ENCODE measurements around the gene FAM149B1.
"Not testable (repeated sequence)": the region's sequence is repeated elsewhere in the genome, so short reads cannot be mapped to it uniquely, and the experiment has no call there.

The FAM149B1 gene

GRCh38 chr10:73232887-73233286 lies 65.0 kb downstream of the FAM149B1 start:
- DNase-seq (ENCODE audit: low read depth, low spot score) = peak; percentile 23

GRCh38 chr10:73233883-73234282 lies 66.0 kb downstream of the FAM149B1 start:
- no peak for DNase-seq (ENCODE audit: low read depth, low spot score)

DNA sequence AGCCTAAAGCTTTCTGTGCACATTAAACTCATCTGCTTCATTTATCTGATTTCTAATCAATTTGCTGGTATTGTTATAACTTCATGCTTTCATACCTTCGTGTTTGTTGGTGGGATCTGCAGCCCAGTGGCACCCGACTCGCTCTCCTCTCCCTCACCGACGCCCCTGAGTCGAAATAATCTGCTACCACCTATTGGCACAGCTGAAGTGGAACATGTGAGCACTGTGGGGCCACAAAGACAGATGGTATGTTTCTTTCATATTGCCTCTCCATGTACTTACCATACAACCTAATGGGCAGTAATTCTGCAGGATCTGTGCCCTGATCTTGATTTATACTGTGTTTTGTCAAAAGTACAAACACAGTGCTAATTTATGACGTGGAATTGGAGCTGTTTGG lies 66.8 kb downstream of the FAM149B1 start:
- no peak for DNase-seq (ENCODE audit: low read depth, low spot score)

- no peak for DNase-seq (ENCODE audit: low read depth, low spot score)
Observed at GRCh38 chr10:73238990-73239566, 71.2 kb downstream of the FAM149B1 start.

DNA sequence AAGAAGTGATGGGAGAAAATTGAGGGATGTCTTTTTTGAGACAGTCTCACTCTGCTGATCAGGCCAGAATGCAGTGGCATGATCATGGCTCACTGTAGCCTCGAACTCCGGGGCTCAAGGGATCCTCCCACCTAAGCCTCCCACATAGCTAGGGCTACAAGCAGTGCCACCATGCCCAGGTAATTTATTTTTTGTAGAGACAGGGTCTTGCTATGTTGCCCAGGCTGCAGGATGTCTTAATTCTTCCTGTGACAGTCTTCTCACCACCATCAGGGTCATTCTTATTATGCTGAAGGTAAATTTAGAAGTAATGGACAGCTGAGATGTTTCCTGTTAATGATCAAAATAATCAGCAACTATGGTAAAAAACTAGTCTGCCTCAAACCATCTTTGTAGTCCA lies 72.0 kb downstream of the FAM149B1 start:
- no peak for DNase-seq (ENCODE audit: low read depth, low spot score)

DNA sequence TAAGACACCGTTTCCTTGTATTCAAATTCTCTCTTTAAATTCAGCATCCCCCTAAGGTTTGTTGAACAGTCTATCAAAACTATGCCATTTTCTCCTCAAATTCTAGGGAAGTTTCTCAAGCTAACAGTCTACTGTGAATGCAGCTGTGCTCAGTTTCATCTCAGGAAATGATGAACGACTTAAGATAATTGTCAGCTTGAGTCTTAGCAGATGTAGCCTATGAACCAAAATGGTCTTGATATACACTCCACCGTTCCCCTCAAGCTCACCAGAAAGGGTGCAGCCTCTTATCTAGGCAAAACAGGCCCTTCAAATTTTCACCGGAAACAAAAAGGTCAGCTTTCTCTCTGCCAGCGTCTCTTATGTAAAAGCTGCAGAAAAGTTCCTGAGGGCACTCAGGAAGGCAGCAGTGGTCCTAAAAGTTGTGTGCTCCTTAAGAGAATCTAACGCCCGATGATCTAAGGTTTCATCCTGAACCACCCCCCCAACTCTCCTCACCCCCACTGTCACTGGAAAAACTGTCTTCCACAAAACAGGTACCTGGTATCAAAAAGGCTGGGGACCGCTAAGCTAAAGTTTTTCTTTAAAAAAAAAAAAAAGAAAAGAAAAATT lies 77.1 kb downstream of the FAM149B1 start:
- DNase-seq (ENCODE audit: low read depth, low spot score) = peak; percentile 12

DNA sequence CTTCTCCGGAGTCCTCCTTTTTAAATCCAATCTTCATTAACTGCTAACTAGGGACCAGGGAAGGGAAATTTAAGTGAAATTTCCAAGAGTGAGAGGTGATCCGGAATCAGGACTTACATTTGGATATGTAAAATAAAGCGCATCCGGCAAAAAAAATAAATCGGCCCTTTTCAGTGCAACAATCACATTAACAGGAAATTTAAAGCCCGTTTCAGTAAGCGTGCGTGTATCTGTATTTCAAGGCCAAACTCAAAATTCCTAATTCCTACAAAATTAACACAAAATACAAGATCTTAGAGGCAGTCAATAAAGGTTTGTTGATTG lies 78.4 kb downstream of the FAM149B1 start:
- no peak for DNase-seq (ENCODE audit: low read depth, low spot score)

GRCh38 chr10:73246646-73247508 lies 79.0 kb downstream of the FAM149B1 start, which contains the start of gene DNAJC9:
TSS of gene DNAJC9 (minus strand) at chr10:73247255. CDS start at chr10:73247189, 66 bp downstream.
- peak; percentile 99 for DNase-seq (ENCODE audit: low read depth, low spot score)

DNA sequence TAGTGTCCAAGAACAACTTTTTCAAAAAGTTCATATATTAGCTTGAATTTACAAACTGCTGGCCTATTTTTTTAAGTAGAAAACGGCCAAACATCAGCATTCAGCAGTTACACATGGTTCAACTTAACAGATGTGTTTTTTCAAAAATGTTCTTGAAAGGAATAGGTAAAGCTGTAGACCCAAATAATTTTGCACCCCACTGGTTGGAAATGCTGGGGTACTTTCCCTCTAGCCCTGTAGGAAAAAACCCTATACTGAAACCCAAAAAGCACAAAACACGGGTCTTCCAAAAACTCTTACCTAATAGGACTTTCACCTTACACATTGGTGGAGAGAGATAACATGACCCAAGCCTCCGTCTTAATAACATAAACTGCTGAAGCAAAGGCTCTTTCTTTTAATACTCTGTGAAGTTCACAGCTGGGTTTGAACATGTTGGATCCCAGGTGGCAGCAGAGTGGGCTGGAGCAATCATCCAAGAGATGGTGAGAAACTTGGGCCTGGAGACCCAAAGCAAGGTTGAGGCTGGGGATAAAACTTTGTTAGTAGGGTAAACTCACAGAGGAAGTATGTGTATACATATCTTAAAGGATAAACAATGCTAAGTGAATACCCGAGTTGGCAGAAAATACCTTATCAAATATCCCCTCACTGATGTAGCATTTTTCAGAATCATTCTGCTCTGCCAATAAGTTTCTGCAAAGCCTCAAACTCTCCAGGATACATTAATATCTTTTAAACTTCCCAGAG lies 79.8 kb downstream of the FAM149B1 start:
- DNase-seq (ENCODE audit: low read depth, low spot score) = no peak

- DNase-seq (ENCODE audit: low read depth, low spot score) = no peak
Observed at GRCh38 chr10:73248259-73248724, 80.4 kb downstream of the FAM149B1 start.

- peak; percentile 29 for DNase-seq (ENCODE audit: low read depth, low spot score)
Observed at GRCh38 chr10:73251683-73252444, 83.9 kb downstream of the FAM149B1 start.

DNA sequence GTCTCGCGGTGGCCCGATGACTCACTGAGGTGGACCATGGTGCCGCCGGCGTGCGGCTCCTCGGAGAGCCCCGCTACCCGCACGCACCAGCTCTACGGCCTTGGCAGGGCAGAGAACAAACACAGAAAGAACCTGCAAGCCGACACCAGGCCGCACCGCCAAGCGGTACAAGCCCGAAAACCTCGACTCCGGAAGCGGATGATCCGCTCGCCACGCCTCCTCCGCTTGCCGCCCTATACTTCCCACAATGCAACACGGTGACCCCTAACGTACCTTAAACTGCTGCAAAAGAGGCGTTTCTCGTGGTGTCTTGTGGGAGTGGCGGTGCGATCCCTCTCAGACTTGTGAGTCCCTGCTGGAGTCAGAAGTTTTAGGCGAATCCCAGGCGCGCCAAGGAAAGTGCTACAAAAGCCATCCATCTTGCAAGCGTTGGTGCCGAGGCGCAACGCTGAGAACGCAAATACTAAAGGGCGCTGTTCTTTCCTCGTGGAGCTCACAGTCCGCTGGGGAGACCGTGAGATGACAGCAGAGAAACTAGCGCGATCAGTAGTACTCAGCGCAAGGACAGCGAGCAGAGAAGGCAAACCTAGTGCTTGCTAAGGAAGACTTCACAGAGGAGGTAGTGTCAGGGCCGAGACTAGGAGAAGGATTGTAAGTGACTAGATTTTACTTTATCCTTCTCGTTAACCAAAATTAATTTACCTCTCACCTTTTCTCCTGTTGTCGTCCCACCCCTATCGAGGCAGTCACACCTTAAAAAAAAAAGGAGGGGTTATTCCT lies 84.7 kb downstream of the FAM149B1 start, which contains the start of gene MRPS16:
Gene MRPS16, minus strand, starts transcription at position 200 of the 780 bp plus-strand sequence. Its CDS starts 162 bp downstream, at position 38.
- DNase-seq (ENCODE audit: low read depth, low spot score) = peak; percentile 98

DNA sequence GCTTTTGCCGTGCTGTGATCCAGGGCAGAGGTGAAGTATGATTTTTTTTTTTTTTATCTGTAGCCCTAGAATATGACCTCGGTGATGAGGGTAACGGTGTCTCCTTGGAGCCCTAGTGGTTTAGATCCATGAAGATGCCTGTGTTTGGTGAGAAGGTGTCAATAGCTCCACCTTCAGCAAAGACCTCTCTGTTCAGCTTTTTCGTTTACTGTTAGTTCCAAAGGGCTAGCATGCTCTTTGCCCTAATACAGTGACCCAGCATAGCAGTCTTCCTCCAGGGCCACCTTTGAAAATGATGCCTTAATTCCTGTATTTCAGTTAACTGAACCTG lies 85.3 kb downstream of the FAM149B1 start:
- DNase-seq (ENCODE audit: low read depth, low spot score) = peak; percentile 15

DNA sequence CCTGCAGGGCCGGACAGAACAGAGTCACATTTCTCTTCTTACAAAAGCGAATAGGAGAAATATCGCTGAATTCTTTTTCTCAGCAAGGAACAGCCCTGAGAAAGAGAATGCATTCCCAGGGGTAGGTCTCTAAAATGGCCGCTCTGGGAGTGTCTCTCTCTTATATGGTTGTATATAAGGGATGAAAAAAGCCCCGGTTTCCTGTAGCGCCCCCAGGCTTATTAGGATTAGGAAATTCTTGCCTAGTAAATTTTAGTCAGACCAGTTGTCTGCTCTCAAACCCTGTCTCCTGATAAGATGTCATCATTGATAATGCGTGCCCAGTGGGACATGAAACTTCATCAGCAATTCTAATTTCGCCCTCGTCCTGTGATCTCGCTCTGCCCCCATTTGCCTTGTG lies 90.7 kb downstream of the FAM149B1 start:
- DNase-seq (ENCODE audit: low read depth, low spot score) = not testable (repeated sequence)

DNA sequence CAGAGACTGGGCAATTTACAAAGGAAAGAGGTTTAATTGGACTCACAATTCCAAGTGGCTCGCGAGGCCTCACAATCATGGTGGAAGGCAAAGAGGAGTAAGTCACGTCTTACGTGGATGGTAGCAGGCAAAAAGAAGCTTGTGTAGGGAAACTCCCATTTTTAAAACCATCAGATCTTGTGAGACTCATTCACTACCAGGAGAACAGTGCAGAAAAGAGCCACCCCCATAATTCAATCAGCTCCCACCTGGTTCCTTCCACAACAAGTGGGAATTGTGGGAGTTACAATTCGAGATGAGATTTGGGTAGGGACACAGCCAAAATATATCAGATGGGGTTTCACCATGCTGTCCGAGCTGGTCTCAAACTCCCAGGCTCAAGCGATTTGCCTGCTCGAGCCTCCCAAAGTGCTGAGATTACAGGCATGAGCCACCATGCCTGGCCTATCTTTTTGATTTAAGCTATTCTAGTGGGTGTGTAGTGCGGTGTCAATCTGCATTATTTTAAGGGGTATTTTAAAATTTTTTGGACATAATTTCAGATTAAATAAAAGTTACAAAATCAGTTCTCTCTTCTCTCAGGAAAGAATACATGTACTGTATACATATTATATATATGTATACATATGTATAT lies 93.6 kb downstream of the FAM149B1 start:
- no peak for DNase-seq (ENCODE audit: low read depth, low spot score)

GRCh38 chr10:73262105-73262730 lies 94.3 kb downstream of the FAM149B1 start:
- no peak for DNase-seq (ENCODE audit: low read depth, low spot score)

DNA sequence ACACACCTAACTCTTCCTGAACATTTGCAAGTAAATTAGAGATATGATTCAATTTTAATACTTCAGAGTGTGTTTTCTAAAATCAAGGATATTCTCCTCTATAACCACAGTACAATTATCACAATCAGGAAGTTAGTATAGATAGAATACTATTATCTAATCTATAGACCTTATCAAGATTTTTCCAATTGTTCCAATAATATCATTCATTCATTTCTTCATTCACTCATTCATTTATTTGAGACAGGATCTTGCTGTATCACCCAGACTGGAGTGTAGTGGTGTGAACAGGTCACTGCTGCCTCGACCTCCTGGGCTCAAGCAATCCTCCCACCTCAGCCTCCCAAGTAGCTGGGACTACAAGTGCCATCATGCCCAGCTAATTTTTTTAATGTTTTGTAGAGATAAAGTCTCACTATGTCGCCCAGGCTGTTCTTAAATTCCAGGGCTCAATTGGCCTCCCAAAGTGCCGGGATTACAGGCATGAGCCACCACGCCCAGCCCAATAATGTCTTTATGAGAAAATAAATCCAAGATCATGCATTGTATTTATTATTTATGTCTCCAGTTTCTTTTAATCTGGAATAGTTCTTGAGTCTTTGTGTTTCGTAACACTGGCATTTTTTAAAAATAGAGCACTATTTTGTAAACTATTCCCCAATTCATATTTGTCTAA lies 95.1 kb downstream of the FAM149B1 start:
- DNase-seq (ENCODE audit: low read depth, low spot score) = no peak

DNA sequence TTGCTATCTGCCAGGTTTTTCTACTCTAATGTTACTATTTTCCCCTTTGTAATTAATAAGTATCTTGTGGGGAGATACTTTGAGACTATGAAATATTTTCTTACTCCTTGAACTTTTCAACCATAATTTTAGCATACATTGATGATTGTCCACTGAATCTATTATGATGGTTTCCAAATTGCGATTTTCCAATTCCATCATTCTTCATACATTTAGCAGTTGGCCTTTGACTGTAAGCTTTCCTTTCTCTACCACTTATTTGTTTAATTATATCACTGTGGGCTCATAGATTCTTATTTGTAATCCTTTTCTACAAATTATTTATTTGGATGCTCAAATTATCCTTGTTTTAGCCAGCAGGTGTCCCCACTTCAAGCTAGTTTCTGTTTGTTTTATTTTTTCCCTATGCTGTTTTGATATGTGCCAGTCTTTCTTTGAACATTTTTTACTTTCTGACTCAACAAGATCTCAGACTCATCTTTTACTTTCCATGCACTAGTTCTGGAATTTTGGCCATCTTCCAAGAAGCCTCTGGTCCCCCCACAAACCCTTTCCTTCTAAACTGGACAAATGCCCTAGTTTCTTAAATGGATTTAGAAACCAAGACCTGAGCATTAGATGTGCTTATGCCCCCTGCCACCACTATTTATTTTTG lies 95.9 kb downstream of the FAM149B1 start:
- no peak for DNase-seq (ENCODE audit: low read depth, low spot score)
